Amygdala (tissue), 56 donors: ENCODE data around the gene ZMIZ1.

Source experiments
- DNase-seq, 56 donors: peaks; one replicate each; lab custom pipeline; 2025; lab: John Stamatoyannopoulos, UW

Gene ZMIZ1

GRCh38 chr10:79285315-79286197 is 216.8 kb downstream of the ZMIZ1 start:
- no peak for DNase-seq

- peak in 40 of 56 donors; percentile 23 to 80 (median 57) for DNase-seq
These were observed 217.7 kb downstream of the ZMIZ1 start for GRCh38 chr10:79286318-79286951.

GRCh38 chr10:79287973-79288723 is 219.4 kb downstream of the ZMIZ1 start:
- DNase-seq = no peak

- no peak for DNase-seq
These were observed 221.0 kb downstream of the ZMIZ1 start for GRCh38 chr10:79289801-79290200.

GRCh38 chr10:79292026-79292766 is 223.4 kb downstream of the ZMIZ1 start:
- no peak for DNase-seq

GRCh38 chr10:79292891-79293746 is 224.4 kb downstream of the ZMIZ1 start:
- DNase-seq = peak in 5 of 56 donors; percentile 20 to 56 (median 32)

- DNase-seq = peak in 7 of 56 donors; percentile 19 to 63 (median 47)
These were observed 225.2 kb downstream of the ZMIZ1 start for GRCh38 chr10:79293841-79294581.

GRCh38 chr10:79295563-79295962 is 226.8 kb downstream of the ZMIZ1 start:
- DNase-seq = peak in 4 of 56 donors; percentile 15 to 33 (median 22)

GRCh38 chr10:79296431-79296830 is 227.7 kb downstream of the ZMIZ1 start:
- DNase-seq = no peak

GRCh38 chr10:79298403-79299244 is 229.9 kb downstream of the ZMIZ1 start:
- DNase-seq = peak in 1 of 56 donors; percentile 26

GRCh38 chr10:79299397-79300241 is 230.9 kb downstream of the ZMIZ1 start:
- DNase-seq = no peak

GRCh38 chr10:79300711-79301110 is 231.9 kb downstream of the ZMIZ1 start:
- DNase-seq = no peak

GRCh38 chr10:79301754-79302530 is 233.2 kb downstream of the ZMIZ1 start:
- DNase-seq = no peak

GRCh38 chr10:79303631-79304478 is 235.1 kb downstream of the ZMIZ1 start:
- no peak for DNase-seq

- no peak for DNase-seq
These were observed 235.8 kb downstream of the ZMIZ1 start for GRCh38 chr10:79304479-79305087.
